ENCODE data around the gene PRDM4.

GRCh38 chr12:107780298-107780697 lies 19.4 kb upstream of the PRDM4 start:
- TF ChIP-seq POLR2AphosphoS5 (IDR thresholded peaks at IDR 0.05; ENCODE audit: low read depth, low read length) (no peak), CTCF (IDR thresholded peaks at IDR 0.05) (no peak)
